Mesendoderm (in vitro differentiated cells): ENCODE results near the gene TFDP2.

Experiments used
- DNase-seq: peaks from one replicate; pipeline ENCODE4 v3.0.0; 2013
- H2AK5ac ChIP-seq: 2 replicates; pipeline ENCODE4 v1.6.1; 2013; ENCODE audit warnings: low read length, inconsistent platforms
- H2BK120ac ChIP-seq: 2 replicates; pipeline ENCODE4 v1.6.1; 2013; ENCODE audit warnings: low read depth, mild to moderate bottlenecking, low read length, moderate library complexity, mixed read lengths
- H2BK15ac ChIP-seq: replicated peaks from 2 replicates; pipeline ENCODE4 v1.6.1; 2013; ENCODE audit warnings: low read depth, mild to moderate bottlenecking, moderate library complexity
- H2BK5ac ChIP-seq: 2 replicates; pipeline ENCODE4 v1.6.1; 2013; ENCODE audit warnings: low read length, inconsistent platforms
- H3K18ac ChIP-seq: 2 replicates; pipeline ENCODE4 v1.6.1; 2013; ENCODE audit warnings: mild to moderate bottlenecking, low read length, mixed read lengths
- H3K23ac ChIP-seq: one replicate; pipeline ENCODE4 v1.6.1; 2013; ENCODE audit warnings: low read length
- H3K27ac ChIP-seq: 2 replicates; pipeline ENCODE4 v1.5.1; 2013; ENCODE audit warnings: low read depth, mild to moderate bottlenecking, inconsistent platforms, low read length, moderate library complexity
- H3K27me3 ChIP-seq: 2 replicates; pipeline ENCODE4 v1.6.1; 2013; ENCODE audit warnings: low read length, control low read depth, mild to moderate bottlenecking, inconsistent platforms; ENCODE audit not compliant: insufficient read depth, poor library complexity
- H3K36me3 ChIP-seq: 2 replicates; pipeline ENCODE4 v1.6.1; 2013; ENCODE audit warnings: low read length, inconsistent platforms; ENCODE audit not compliant: control insufficient read depth, insufficient read depth
- H3K4ac ChIP-seq: one replicate; pipeline ENCODE4 v1.6.1; 2013; ENCODE audit warnings: low read depth, mild to moderate bottlenecking, low read length, moderate library complexity
- H3K4me1 ChIP-seq: 2 replicates; pipeline ENCODE4 v1.6.1; 2013; ENCODE audit warnings: low read depth, low read length, inconsistent platforms; ENCODE audit not compliant: control insufficient read depth
- H3K4me2 ChIP-seq: 2 replicates; pipeline ENCODE4 v1.6.1; 2013; ENCODE audit warnings: low read length
- H3K4me3 ChIP-seq: 2 replicates; pipeline ENCODE4 v1.5.1; 2013; ENCODE audit warnings: mild to moderate bottlenecking, low read length
- H3K56ac ChIP-seq: one replicate; pipeline ENCODE4 v1.6.1; 2013; ENCODE audit warnings: low read length
- H3K79me1 ChIP-seq: 2 replicates; pipeline ENCODE4 v1.6.1; 2013; ENCODE audit warnings: low read length, inconsistent platforms
- H3K79me2 ChIP-seq: 2 replicates; pipeline ENCODE4 v1.6.1; 2013; ENCODE audit warnings: mild to moderate bottlenecking, low read length; ENCODE audit not compliant: control insufficient read depth, insufficient read depth
- H3K9ac ChIP-seq: 2 replicates; pipeline ENCODE4 v1.6.1; 2013; ENCODE audit warnings: low read length, inconsistent platforms
- H4K5ac ChIP-seq: one replicate; pipeline ENCODE4 v1.6.1; 2013; ENCODE audit warnings: low read length
- H4K8ac ChIP-seq: one replicate; pipeline ENCODE4 v1.6.1; 2013; ENCODE audit warnings: low read depth, mild to moderate bottlenecking, control low read depth, low read length, moderate library complexity
- WGBS: extraction: QIAGEN DNeasy Blood & Tissue Kit; methylation state at CpG from one replicate; pipeline ENCODE4 v1.1.7; 2013; ENCODE audit warnings: low lambda C conversion rate, missing lambda C conversion rate; ENCODE audit not compliant: insufficient coverage; ENCODE audit errors: extremely low coverage; 5-methylcytosine and 5-hydroxymethylcytosine counted together

TFDP2 gene

DNA sequence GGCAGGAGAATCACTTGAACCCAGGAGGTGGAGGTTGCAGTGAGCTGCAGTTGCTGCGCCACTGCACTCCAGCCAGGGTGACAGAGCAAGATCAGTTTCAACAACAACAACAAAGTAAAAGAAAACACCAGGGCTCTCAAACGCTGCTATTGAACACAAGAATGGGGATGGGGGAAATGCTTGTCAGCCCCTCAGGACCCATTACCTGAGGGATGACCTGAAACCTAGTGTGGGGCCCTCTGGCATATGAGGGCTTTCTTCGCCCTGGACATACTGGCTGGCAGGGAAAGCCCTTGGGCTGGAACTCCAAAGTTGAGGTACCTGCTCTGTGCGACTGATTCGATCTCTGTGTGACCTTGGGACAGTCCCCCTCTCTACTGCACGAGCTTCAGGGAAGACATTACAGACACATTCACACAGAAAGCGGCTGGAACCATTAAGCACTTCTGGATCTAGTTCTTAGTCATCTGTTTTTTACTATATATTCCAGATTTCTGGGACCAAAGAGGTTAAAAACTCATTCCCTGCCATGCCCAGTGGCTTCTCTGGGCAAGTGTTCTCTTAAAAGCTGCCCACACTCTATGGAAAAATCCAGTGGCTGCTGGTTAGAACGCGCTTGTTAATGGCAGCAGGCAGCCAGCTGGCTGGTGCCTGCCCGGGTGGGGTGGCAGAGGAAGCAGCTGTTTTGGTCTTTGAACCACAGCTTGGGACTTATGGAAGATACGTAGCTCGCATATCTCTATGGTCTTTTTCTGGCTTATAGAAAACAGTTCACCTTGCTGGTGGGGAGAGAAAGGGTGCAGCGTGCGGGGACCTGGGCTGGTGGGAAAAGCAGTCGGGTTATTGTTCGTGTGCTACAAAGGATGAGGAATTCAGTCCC lies 215.7 kb downstream of the TFDP2 start:
- H3K27ac ChIP-seq = no peak overlapping the region
- no peak overlapping the region for H2BK120ac ChIP-seq
- DNase-seq = no peak

DNA sequence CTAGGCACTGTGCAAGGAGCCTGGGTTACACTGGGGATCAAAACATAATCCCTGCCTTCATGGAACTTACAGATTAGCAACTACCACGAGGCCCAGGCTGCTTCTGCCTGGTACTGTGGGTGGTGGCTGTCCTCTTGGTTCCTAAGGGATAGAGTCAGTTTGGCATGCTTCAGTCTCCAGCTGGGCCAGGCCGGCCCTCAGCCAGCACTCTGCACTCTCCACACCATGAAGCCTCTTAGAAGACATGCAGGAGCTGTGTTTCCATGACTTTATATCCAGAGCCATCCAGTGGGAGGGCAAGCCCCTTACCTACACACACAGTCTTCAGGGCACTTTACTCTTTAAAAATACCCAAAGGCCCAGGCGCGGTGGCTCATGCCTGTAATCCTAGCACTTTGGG lies 218.5 kb downstream of the TFDP2 start:
- H3K4ac ChIP-seq = no peak overlapping the region
- no peak overlapping the region for H2BK15ac ChIP-seq
- H2AK5ac ChIP-seq = no peak overlapping the region
- H3K79me1 ChIP-seq = no peaks in the 10 kb centered on the region
- no peak for DNase-seq
- H3K4me1 ChIP-seq = no peaks in the 10 kb centered on the region
- no CpG with 5 or more reads among the region's 4 CpGs for WGBS
- H2BK5ac ChIP-seq = no peak overlapping the region
- no peaks in the 10 kb centered on the region for H3K27me3 ChIP-seq
- no peak overlapping the region for H4K5ac ChIP-seq
- H3K23ac ChIP-seq = no peak overlapping the region
- no peaks in the 10 kb centered on the region for H3K79me2 ChIP-seq
- no peak overlapping the region for H3K56ac ChIP-seq
- no peak overlapping the region for H3K9ac ChIP-seq
- H3K4me3 ChIP-seq = no peak overlapping the region
- no peak overlapping the region for H3K18ac ChIP-seq
- no peak overlapping the region for H3K4me2 ChIP-seq
- H3K27ac ChIP-seq = no peak overlapping the region
- no peak overlapping the region for H2BK120ac ChIP-seq
- H3K36me3 ChIP-seq = peaks cover 4% of the 10 kb centered on the region
- H4K8ac ChIP-seq = no peak overlapping the region

More for the DNA sequence above, 215.7 kb downstream of the TFDP2 start:
- no peak overlapping the region for H3K18ac ChIP-seq
- no CpG with 5 or more reads among the region's 16 CpGs for WGBS
- no peak overlapping the region for H3K4me3 ChIP-seq
- peak overlapping the region; percentile 50 for H3K23ac ChIP-seq
- no peak overlapping the region for H4K5ac ChIP-seq
- H2AK5ac ChIP-seq = no peak overlapping the region
- H3K4ac ChIP-seq = no peak overlapping the region
- H3K27me3 ChIP-seq = no peaks in the 10 kb centered on the region
- no peaks in the 10 kb centered on the region for H3K36me3 ChIP-seq
- H3K79me1 ChIP-seq = no peaks in the 10 kb centered on the region
- no peaks in the 10 kb centered on the region for H3K79me2 ChIP-seq
- no peak overlapping the region for H3K56ac ChIP-seq
- no peak overlapping the region for H2BK5ac ChIP-seq
- no peaks in the 10 kb centered on the region for H3K4me1 ChIP-seq
- H3K4me2 ChIP-seq = no peak overlapping the region
- no peak overlapping the region for H4K8ac ChIP-seq
- H3K9ac ChIP-seq = no peak overlapping the region
- no peak overlapping the region for H2BK15ac ChIP-seq

DNA sequence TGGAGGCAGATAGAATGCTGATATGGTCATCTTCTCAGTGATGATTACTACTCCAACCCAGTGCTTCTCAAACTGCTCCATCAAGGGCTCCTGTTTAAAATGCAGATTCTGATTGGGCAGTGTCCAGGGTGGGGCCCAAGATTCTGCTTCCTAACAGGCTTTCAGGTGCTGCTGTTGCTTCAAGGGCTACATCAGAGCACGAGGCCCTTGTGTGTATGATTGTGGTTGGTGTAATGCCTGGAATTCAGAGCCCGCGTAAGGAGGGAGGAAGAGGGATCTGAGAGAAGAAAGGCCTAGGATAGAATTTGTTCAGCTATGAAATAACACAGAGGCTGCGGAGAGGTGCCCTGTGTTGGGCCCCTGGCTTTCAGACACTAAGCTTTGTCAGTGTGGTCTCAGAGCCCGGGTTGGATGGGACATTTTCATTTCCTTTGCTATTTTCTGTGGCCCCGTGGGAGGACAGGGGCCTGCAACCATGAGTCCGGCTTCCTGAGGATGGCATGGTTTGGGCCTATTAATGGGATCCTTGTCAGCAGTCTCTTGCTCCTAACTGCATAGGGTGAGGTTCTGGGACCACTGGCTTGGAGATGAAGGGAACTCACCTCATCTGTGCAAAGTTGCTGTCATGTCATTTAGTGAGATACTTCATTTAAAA lies 219.9 kb downstream of the TFDP2 start:
- H3K79me1 ChIP-seq = no peaks in the 10 kb centered on the region
- H3K9ac ChIP-seq = no peak overlapping the region
- no peak overlapping the region for H3K56ac ChIP-seq
- no peak overlapping the region for H4K5ac ChIP-seq
- WGBS = no CpG with 5 or more reads among the region's 7 CpGs
- H2AK5ac ChIP-seq = no peak overlapping the region
- H3K79me2 ChIP-seq = no peaks in the 10 kb centered on the region
- no peak for DNase-seq
- H3K23ac ChIP-seq = no peak overlapping the region
- H3K36me3 ChIP-seq = peaks cover 6% of the 10 kb centered on the region
- H3K4me2 ChIP-seq = no peak overlapping the region
- H3K27me3 ChIP-seq = no peaks in the 10 kb centered on the region
- no peak overlapping the region for H3K4ac ChIP-seq
- no peak overlapping the region for H4K8ac ChIP-seq
- H2BK15ac ChIP-seq = no peak overlapping the region
- H2BK5ac ChIP-seq = no peak overlapping the region
- H3K4me1 ChIP-seq = no peaks in the 10 kb centered on the region
- H2BK120ac ChIP-seq = no peak overlapping the region
- H3K4me3 ChIP-seq = no peak overlapping the region
- no peak overlapping the region for H3K27ac ChIP-seq
- H3K18ac ChIP-seq = no peak overlapping the region

GRCh38 chr3:141928631-141929270 lies 220.6 kb downstream of the TFDP2 start:
- no peak overlapping the region for H3K4me3 ChIP-seq
- DNase-seq = no peak
- H3K18ac ChIP-seq = no peak overlapping the region
- no peaks in the 10 kb centered on the region for H3K79me1 ChIP-seq
- H3K4ac ChIP-seq = no peak overlapping the region
- H3K4me2 ChIP-seq = no peak overlapping the region
- no peak overlapping the region for H4K5ac ChIP-seq
- H2BK15ac ChIP-seq = no peak overlapping the region
- no peak overlapping the region for H2BK5ac ChIP-seq
- no peak overlapping the region for H3K9ac ChIP-seq
- no peaks in the 10 kb centered on the region for H3K79me2 ChIP-seq
- H3K36me3 ChIP-seq = peaks cover 6% of the 10 kb centered on the region
- H2BK120ac ChIP-seq = no peak overlapping the region
- WGBS = no CpG with 5 or more reads among the region's 15 CpGs
- H3K4me1 ChIP-seq = no peaks in the 10 kb centered on the region
- H3K27ac ChIP-seq = no peak overlapping the region
- H3K23ac ChIP-seq = no peak overlapping the region
- H3K27me3 ChIP-seq = no peaks in the 10 kb centered on the region
- no peak overlapping the region for H3K56ac ChIP-seq
- H4K8ac ChIP-seq = no peak overlapping the region
- H2AK5ac ChIP-seq = no peak overlapping the region

DNA sequence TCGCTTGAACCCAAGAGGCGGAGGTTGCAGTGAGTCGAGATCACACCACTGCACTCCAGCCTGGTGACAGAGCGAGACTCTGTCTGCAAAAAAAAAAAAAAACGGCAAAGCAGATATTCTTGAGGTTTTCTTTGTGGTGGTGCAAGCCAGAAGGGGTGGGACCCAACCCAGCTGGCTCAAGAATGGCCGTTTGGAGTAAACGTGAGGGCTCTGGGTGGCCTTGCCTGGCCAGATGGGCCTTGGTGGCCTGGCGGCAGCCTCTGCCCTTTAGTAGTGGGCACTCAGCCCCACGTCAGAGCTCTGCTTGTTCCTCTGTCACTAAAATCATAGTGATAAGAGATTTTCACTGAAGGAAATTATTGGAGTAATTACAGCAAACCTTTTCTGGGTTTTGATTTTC lies 222.4 kb downstream of the TFDP2 start:
- H4K8ac ChIP-seq = no peak overlapping the region

More for the DNA sequence above, 222.4 kb downstream of the TFDP2 start:
- H3K56ac ChIP-seq = no peak overlapping the region
- H3K9ac ChIP-seq = no peak overlapping the region
- H2AK5ac ChIP-seq = no peak overlapping the region
- no peaks in the 10 kb centered on the region for H3K79me1 ChIP-seq
- H4K5ac ChIP-seq = no peak overlapping the region
- DNase-seq = no peak
- no peaks in the 10 kb centered on the region for H3K4me1 ChIP-seq
- no peak overlapping the region for H2BK15ac ChIP-seq
- no peak overlapping the region for H2BK5ac ChIP-seq
- no peaks in the 10 kb centered on the region for H3K27me3 ChIP-seq
- H2BK120ac ChIP-seq = no peak overlapping the region
- H3K4me2 ChIP-seq = no peak overlapping the region
- H3K36me3 ChIP-seq = peaks cover 6% of the 10 kb centered on the region
- no peak overlapping the region for H3K4me3 ChIP-seq
- H3K79me2 ChIP-seq = no peaks in the 10 kb centered on the region
- WGBS = no CpG with 5 or more reads among the region's 9 CpGs
- no peak overlapping the region for H3K23ac ChIP-seq
- no peak overlapping the region for H3K4ac ChIP-seq
- H3K18ac ChIP-seq = no peak overlapping the region
- no peak overlapping the region for H3K27ac ChIP-seq
